Activated naive CD8-positive, alpha-beta T cell treated with anti-CD3 and anti-CD28 coated beads for 36 hours (primary cell): ENCODE data around the gene TMEM131L. TPM values are rescaled to one million over a fixed set of nuclear protein-coding genes. Genes with fewer than 3 reads are reported as not detected.

ENCODE experiments used
- DNase-seq: peaks from one replicate; pipeline ENCODE4 v3.0.0; 2021
- H3K27ac Mint-ChIP-seq: one replicate; pipeline ENCODE4 v1.8.0; 2022; ENCODE audit warnings: mild to moderate bottlenecking, moderate library complexity, mixed read lengths
- H3K27me3 Mint-ChIP-seq: one replicate; pipeline ENCODE4 v1.8.0; 2022; ENCODE audit warnings: mild to moderate bottlenecking, mixed read lengths
- H3K36me3 Mint-ChIP-seq: one replicate; pipeline ENCODE4 v1.8.0; 2021; ENCODE audit warnings: mild to moderate bottlenecking, mixed read lengths
- H3K4me1 Mint-ChIP-seq: one replicate; pipeline ENCODE4 v1.8.0; 2021; ENCODE audit warnings: mixed read lengths
- H3K4me3 Mint-ChIP-seq: one replicate; pipeline ENCODE4 v1.8.0; 2022; ENCODE audit warnings: mild to moderate bottlenecking, moderate library complexity, mixed read lengths
- H3K9me3 Mint-ChIP-seq: one replicate; pipeline ENCODE4 v1.8.0; 2022; ENCODE audit warnings: mixed read lengths
- total RNA-seq, 2 experiments: library from RNA; stranded (reverse); gene quantifications; one replicate each; pipeline ENCODE4 v1.2.3, GENCODE V29; 2021

The TMEM131L gene
- total RNA-seq, 2 experiments from 2014 or later: 45.4 to 48.1 TPM

GRCh38 chr4:153529646-153530045, 63.5 kb downstream of the TMEM131L start:
- DNase-seq: no peak
- peaks cover 44% of the 10 kb centered on the region for H3K36me3 Mint-ChIP-seq
- H3K9me3 Mint-ChIP-seq: peaks cover 4% of the 10 kb centered on the region
- H3K4me3 Mint-ChIP-seq: peak overlapping the region; percentile 63
- H3K27ac Mint-ChIP-seq: peak overlapping the region; percentile 99
- H3K27me3 Mint-ChIP-seq: no peaks in the 10 kb centered on the region
- peaks cover 85% of the 10 kb centered on the region for H3K4me1 Mint-ChIP-seq

- Mint-ChIP-seq H3K27me3 (no peaks in the 10 kb centered on the region), H3K4me3 (peak overlapping the region; percentile 63), H3K36me3 (peaks cover 43% of the 10 kb centered on the region), H3K4me1 (peaks cover 84% of the 10 kb centered on the region), H3K9me3 (peaks cover 4% of the 10 kb centered on the region), H3K27ac (peak overlapping the region; percentile 99)
- DNase-seq: peak; percentile 46
Measured at GRCh38 chr4:153530284-153530999, 64.3 kb downstream of the TMEM131L start.

GRCh38 chr4:153531000-153531358, 64.8 kb downstream of the TMEM131L start:
- Mint-ChIP-seq H3K27ac (peak overlapping the region; percentile 99), H3K9me3 (peaks cover 3% of the 10 kb centered on the region), H3K4me3 (peak overlapping the region; percentile 63), H3K27me3 (no peaks in the 10 kb centered on the region), H3K4me1 (peaks cover 84% of the 10 kb centered on the region), H3K36me3 (peaks cover 42% of the 10 kb centered on the region)
- DNase-seq: no peak

GRCh38 chr4:153531976-153532626, 65.9 kb downstream of the TMEM131L start:
- no peaks in the 10 kb centered on the region for H3K27me3 Mint-ChIP-seq
- H3K4me3 Mint-ChIP-seq: peak overlapping the region; percentile 8
- no peak for DNase-seq
- H3K36me3 Mint-ChIP-seq: peaks cover 37% of the 10 kb centered on the region
- H3K27ac Mint-ChIP-seq: peak overlapping the region; percentile 46
- peaks cover 83% of the 10 kb centered on the region for H3K4me1 Mint-ChIP-seq
- no peaks in the 10 kb centered on the region for H3K9me3 Mint-ChIP-seq

GRCh38 chr4:153532636-153533035, 66.5 kb downstream of the TMEM131L start:
- H3K27ac Mint-ChIP-seq: peak overlapping the region; percentile 72
- no peaks in the 10 kb centered on the region for H3K27me3 Mint-ChIP-seq
- peaks cover 81% of the 10 kb centered on the region for H3K4me1 Mint-ChIP-seq
- no peak for DNase-seq
- no peak overlapping the region for H3K4me3 Mint-ChIP-seq
- H3K36me3 Mint-ChIP-seq: peaks cover 33% of the 10 kb centered on the region
- H3K9me3 Mint-ChIP-seq: no peaks in the 10 kb centered on the region

GRCh38 chr4:153533387-153533786, 67.2 kb downstream of the TMEM131L start:
- H3K4me3 Mint-ChIP-seq: no peak overlapping the region
- H3K9me3 Mint-ChIP-seq: no peaks in the 10 kb centered on the region
- no peaks in the 10 kb centered on the region for H3K27me3 Mint-ChIP-seq
- peaks cover 81% of the 10 kb centered on the region for H3K4me1 Mint-ChIP-seq
- peaks cover 32% of the 10 kb centered on the region for H3K36me3 Mint-ChIP-seq
- peak overlapping the region; percentile 72 for H3K27ac Mint-ChIP-seq
- DNase-seq: no peak

- peak overlapping the region; percentile 82 for H3K27ac Mint-ChIP-seq
- no peaks in the 10 kb centered on the region for H3K27me3 Mint-ChIP-seq
- peaks cover 32% of the 10 kb centered on the region for H3K36me3 Mint-ChIP-seq
- H3K4me3 Mint-ChIP-seq: no peak overlapping the region
- no peaks in the 10 kb centered on the region for H3K9me3 Mint-ChIP-seq
- no peak for DNase-seq
- H3K4me1 Mint-ChIP-seq: peaks cover 73% of the 10 kb centered on the region
Measured at GRCh38 chr4:153534792-153535629, 68.9 kb downstream of the TMEM131L start.

DNA sequence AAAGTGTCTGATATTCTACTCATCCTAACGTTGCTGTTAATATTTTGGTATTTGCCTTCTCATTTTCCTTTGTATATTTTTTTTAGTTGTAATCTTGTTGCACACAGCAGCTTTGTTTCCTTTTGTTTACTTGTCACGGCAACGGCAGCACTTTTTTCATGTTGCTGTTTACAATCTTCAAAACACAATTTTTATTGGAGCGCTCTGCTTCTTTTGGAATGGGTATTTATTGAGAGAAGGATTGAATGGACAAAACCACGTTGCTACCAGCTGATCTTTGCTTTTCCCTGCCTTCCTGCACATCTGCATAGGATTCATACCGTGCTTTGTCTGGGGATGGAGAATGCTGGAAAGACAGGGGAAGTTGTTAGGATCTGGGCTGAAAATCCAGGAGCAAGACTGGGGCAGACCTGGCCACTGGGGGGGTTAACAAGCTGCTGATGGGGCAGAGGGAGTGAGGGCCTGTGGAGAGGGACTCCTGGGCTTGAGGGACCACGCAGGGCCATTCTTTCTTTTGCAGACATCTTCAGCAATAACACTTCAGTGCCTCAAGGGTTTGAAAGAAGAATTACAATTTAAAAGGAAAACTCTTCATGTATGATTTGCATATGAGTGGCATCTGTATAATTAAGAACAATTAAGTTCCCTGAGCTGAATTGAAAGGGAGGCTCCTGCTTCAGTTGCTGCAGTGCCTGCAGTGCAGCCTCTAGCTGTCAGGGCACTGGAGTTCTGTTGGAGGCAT, 69.8 kb downstream of the TMEM131L start:
- peaks cover 73% of the 10 kb centered on the region for H3K4me1 Mint-ChIP-seq
- H3K9me3 Mint-ChIP-seq: no peaks in the 10 kb centered on the region
- peak overlapping the region; percentile 60 for H3K27ac Mint-ChIP-seq
- H3K27me3 Mint-ChIP-seq: no peaks in the 10 kb centered on the region
- no peak overlapping the region for H3K4me3 Mint-ChIP-seq
- peaks cover 35% of the 10 kb centered on the region for H3K36me3 Mint-ChIP-seq
- DNase-seq: no peak

DNA sequence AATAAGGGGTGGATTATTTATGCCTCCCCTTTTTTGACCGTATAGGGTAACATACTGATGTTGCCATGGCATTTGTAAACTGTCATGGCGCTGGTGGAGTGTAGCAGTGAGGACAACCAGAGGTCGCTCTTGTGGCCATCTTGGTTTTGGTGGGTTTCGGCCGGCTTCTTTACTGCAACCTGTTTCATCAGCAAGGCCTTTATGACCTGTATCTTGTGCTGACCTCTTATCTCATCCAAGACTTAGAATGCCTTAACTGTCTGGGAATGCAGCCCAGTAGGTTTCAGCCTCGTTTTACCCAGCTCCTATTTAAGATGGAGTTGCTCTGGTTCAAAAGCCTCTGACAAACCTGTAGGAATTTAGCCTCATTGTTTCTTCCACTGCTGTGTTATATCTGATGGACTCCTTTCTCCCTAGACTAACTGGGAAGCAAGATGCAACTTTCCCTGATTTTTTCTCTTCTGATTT, 71.4 kb downstream of the TMEM131L start:
- peak overlapping the region; percentile 73 for H3K27ac Mint-ChIP-seq
- H3K4me1 Mint-ChIP-seq: peaks cover 75% of the 10 kb centered on the region
- H3K9me3 Mint-ChIP-seq: no peaks in the 10 kb centered on the region
- H3K4me3 Mint-ChIP-seq: no peak overlapping the region
- DNase-seq: no peak
- H3K36me3 Mint-ChIP-seq: peaks cover 44% of the 10 kb centered on the region
- no peaks in the 10 kb centered on the region for H3K27me3 Mint-ChIP-seq

GRCh38 chr4:153538487-153539357, 72.6 kb downstream of the TMEM131L start:
- peak overlapping the region; percentile 31 for H3K27ac Mint-ChIP-seq
- no peak for DNase-seq
- peaks cover 47% of the 10 kb centered on the region for H3K36me3 Mint-ChIP-seq
- H3K9me3 Mint-ChIP-seq: no peaks in the 10 kb centered on the region
- peaks cover 70% of the 10 kb centered on the region for H3K4me1 Mint-ChIP-seq
- H3K4me3 Mint-ChIP-seq: no peak overlapping the region
- no peaks in the 10 kb centered on the region for H3K27me3 Mint-ChIP-seq

- no peak for DNase-seq
- Mint-ChIP-seq H3K9me3 (no peaks in the 10 kb centered on the region), H3K27me3 (no peaks in the 10 kb centered on the region), H3K4me3 (no peak overlapping the region), H3K36me3 (peaks cover 46% of the 10 kb centered on the region), H3K4me1 (peaks cover 67% of the 10 kb centered on the region), H3K27ac (peak overlapping the region; percentile 31)
Measured at GRCh38 chr4:153539422-153539821, 73.3 kb downstream of the TMEM131L start.

DNA sequence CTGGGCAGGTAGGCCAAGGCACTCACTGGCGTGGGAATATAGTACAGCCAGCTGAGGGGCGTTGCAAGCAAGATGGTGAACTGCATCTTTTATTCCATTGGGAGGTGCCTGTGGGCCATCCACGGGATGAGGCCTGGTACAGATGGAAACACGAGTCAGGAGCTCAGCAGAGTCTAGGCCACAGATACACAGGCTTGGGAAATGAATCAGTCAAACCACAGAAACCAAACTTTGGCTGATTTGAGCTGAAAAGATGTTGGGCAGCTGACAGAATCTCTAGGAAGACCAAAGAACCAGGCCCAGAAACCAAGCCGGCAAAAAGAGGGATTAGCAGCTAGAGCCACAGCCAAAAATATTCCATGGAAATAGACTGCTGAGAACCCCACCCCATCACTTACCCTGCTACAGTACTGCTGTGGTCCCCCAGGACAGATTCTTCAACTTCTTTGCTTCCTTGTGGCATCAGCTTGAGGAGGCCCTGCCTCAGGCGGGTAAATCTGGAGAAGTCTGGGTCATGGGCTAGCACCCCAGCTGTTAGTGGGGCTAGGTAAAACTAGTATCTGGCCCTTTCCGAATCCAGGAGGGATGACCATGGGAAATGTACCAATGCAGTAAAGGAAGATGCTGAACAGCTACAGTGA, 75.4 kb downstream of the TMEM131L start:
- no peaks in the 10 kb centered on the region for H3K9me3 Mint-ChIP-seq
- DNase-seq: peak; percentile 36
- H3K4me1 Mint-ChIP-seq: peaks cover 59% of the 10 kb centered on the region
- H3K27me3 Mint-ChIP-seq: no peaks in the 10 kb centered on the region
- H3K36me3 Mint-ChIP-seq: peaks cover 46% of the 10 kb centered on the region
- no peak overlapping the region for H3K4me3 Mint-ChIP-seq
- peak overlapping the region; percentile 56 for H3K27ac Mint-ChIP-seq

DNA sequence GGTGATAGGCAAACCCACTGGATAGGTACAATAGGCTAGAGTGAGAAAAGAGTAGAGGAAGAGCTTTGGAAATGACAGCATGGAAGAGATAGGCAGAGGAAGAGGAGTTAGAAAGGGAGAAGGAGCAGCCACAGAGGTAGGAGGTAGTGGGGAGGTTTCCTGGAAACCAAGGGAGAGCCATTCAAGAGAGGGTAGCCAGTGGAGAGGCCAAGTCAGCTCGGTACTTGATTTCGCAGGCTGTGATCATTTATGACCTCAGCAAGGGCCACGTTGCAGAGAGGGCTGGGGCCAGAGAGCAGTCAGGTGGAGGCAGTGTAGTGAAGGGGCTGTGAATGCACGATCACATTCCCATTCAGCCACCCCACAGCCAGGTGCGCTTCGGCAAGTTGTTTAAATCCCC, 76.0 kb downstream of the TMEM131L start:
- H3K36me3 Mint-ChIP-seq: peaks cover 41% of the 10 kb centered on the region
- no peaks in the 10 kb centered on the region for H3K9me3 Mint-ChIP-seq
- H3K4me1 Mint-ChIP-seq: peaks cover 53% of the 10 kb centered on the region
- peak overlapping the region; percentile 9 for H3K27ac Mint-ChIP-seq
- no peak overlapping the region for H3K4me3 Mint-ChIP-seq
- no peaks in the 10 kb centered on the region for H3K27me3 Mint-ChIP-seq
- DNase-seq: no peak
